Activated naive CD8-positive, alpha-beta T cell treated with anti-CD3 and anti-CD28 coated beads for 36 hours (primary cell): ENCODE data around the gene HHAT. TPM values are rescaled to one million over a fixed set of nuclear protein-coding genes. Genes with fewer than 3 reads are reported as not detected.
"Not testable (repeated sequence)": the region's sequence is repeated elsewhere in the genome, so short reads cannot be mapped to it uniquely, and the experiment has no call there.

Experiments used
- DNase-seq: peaks from one replicate; pipeline ENCODE4 v3.0.0; 2021
- H3K27ac Mint-ChIP-seq: one replicate; pipeline ENCODE4 v1.8.0; 2022; ENCODE audit warnings: mild to moderate bottlenecking, moderate library complexity, mixed read lengths
- H3K27me3 Mint-ChIP-seq: one replicate; pipeline ENCODE4 v1.8.0; 2022; ENCODE audit warnings: mild to moderate bottlenecking, mixed read lengths
- H3K36me3 Mint-ChIP-seq: one replicate; pipeline ENCODE4 v1.8.0; 2021; ENCODE audit warnings: mild to moderate bottlenecking, mixed read lengths
- H3K4me1 Mint-ChIP-seq: one replicate; pipeline ENCODE4 v1.8.0; 2021; ENCODE audit warnings: mixed read lengths
- H3K4me3 Mint-ChIP-seq: one replicate; pipeline ENCODE4 v1.8.0; 2022; ENCODE audit warnings: mild to moderate bottlenecking, moderate library complexity, mixed read lengths
- H3K9me3 Mint-ChIP-seq: one replicate; pipeline ENCODE4 v1.8.0; 2022; ENCODE audit warnings: mixed read lengths
- total RNA-seq, 2 experiments: library from RNA; stranded (reverse); gene quantifications; one replicate each; pipeline ENCODE4 v1.2.3, GENCODE V29; 2021

The HHAT gene
- total RNA-seq, 2 experiments from 2014 or later, result 1.3 to 2.3 TPM

DNA sequence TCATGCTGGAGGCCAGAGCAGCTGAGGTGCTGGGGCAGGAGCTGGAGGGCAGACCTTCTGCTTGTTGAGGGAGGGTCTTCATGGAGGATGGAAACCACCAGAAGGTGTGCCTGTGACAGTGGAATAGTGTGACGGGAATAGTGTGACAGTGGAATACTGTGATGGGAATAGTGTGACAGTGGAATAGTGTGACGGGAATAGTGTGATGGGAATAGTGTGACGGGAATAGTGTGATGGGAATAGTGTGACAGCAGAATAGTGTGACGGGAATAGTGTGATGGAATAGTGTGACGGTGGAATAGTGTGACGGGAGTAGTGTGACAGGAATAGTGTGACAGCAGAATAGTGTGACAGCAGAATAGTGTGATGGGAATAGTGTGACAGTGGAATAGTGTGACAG lies 325.1 kb downstream of the HHAT start:
- no peak for DNase-seq
- peaks cover 2% of the 10 kb centered on the region for H3K9me3 Mint-ChIP-seq
- H3K4me1 Mint-ChIP-seq, result no peaks in the 10 kb centered on the region
- no peak overlapping the region for H3K4me3 Mint-ChIP-seq
- H3K36me3 Mint-ChIP-seq, result no peaks in the 10 kb centered on the region
- no peaks in the 10 kb centered on the region for H3K27me3 Mint-ChIP-seq
- no peak overlapping the region for H3K27ac Mint-ChIP-seq

- no peaks in the 10 kb centered on the region for H3K36me3 Mint-ChIP-seq
Observed at GRCh38 chr1:210654176-210654981, 325.7 kb downstream of the HHAT start.

DNA sequence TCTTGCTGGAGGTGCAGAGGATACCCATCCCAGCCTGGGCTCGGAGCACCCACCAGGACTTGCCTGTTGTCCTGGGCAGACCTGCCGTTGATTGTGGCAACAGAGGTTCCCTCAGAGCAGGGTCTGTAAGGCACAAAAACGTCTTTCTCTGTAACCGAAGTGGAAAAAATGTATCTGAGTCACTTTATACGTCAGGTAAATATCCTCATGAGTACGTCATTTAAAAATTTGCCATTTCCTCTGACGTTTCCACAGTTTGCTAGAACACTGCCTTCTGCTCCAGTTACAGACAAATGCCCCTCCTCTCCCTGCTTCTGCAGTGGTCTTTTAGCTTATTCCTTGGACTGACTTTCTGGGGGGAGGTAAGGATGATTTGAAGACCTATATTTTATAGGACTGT lies 326.8 kb downstream of the HHAT start:
- Mint-ChIP-seq H3K4me1 (no peaks in the 10 kb centered on the region), H3K9me3 (peaks cover 2% of the 10 kb centered on the region), H3K36me3 (no peaks in the 10 kb centered on the region), H3K27ac (no peak overlapping the region), H3K27me3 (no peaks in the 10 kb centered on the region), H3K4me3 (no peak overlapping the region)
- DNase-seq, result no peak

More at GRCh38 chr1:210654176-210654981, 325.7 kb downstream of the HHAT start:
- peak; percentile 21 for DNase-seq
- H3K27me3 Mint-ChIP-seq, result no peaks in the 10 kb centered on the region
- H3K27ac Mint-ChIP-seq, result no peak overlapping the region
- no peaks in the 10 kb centered on the region for H3K4me1 Mint-ChIP-seq
- H3K9me3 Mint-ChIP-seq, result peaks cover 2% of the 10 kb centered on the region
- H3K4me3 Mint-ChIP-seq, result no peak overlapping the region

DNA sequence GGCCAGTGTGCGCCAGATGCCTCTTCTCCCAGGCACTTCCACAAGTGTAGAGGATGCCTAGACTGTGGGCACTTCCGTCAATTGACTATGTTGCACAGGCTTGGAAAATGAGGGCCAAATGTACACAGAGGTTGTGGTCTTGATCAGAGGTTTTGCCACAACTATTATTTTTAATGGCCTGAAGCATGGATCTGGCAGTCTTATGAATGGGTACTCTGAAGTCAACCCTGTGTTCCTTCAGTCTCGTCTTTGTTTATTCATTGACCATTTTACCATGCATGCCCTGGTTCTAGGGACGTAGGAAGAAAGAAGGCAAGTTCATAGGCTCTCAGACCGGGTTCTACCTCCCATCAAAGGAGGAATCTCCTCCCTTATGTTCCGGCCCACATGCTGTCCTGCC lies 329.1 kb downstream of the HHAT start:
- Mint-ChIP-seq H3K36me3 (no peaks in the 10 kb centered on the region), H3K9me3 (peaks cover 4% of the 10 kb centered on the region), H3K4me3 (no peak overlapping the region), H3K4me1 (no peaks in the 10 kb centered on the region), H3K27me3 (no peaks in the 10 kb centered on the region), H3K27ac (no peak overlapping the region)
- DNase-seq, result no peak

DNA sequence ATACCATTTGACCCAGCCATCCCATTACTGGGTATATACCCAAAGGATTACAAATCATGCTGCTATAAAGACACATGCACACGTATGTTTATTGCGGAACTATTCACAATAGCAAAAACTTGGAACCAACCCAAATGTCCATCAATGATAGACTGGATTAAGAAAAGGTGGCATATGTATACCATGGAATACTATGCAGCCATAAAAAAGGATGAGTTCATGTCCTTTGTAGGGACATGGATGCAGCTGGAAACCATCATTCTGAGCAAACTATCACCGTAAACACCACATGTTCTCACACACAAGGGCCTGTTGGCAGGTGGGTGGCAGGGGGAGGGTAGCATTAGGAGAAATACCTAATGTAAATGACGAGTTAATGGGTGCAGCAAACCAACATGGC lies 332.8 kb downstream of the HHAT start:
- H3K9me3 Mint-ChIP-seq, H3K4me1 Mint-ChIP-seq, H3K4me3 Mint-ChIP-seq, H3K27me3 Mint-ChIP-seq, DNase-seq, H3K36me3 Mint-ChIP-seq, H3K27ac Mint-ChIP-seq: not testable (repeated sequence)

GRCh38 chr1:210662291-210663050 lies 333.8 kb downstream of the HHAT start:
- peaks cover 5% of the 10 kb centered on the region for H3K4me1 Mint-ChIP-seq
- no peak overlapping the region for H3K27ac Mint-ChIP-seq
- H3K36me3 Mint-ChIP-seq, result no peaks in the 10 kb centered on the region
- H3K27me3 Mint-ChIP-seq, result no peaks in the 10 kb centered on the region
- H3K4me3 Mint-ChIP-seq, result no peak overlapping the region
- H3K9me3 Mint-ChIP-seq, result peaks cover 2% of the 10 kb centered on the region
- DNase-seq, result no peak

DNA sequence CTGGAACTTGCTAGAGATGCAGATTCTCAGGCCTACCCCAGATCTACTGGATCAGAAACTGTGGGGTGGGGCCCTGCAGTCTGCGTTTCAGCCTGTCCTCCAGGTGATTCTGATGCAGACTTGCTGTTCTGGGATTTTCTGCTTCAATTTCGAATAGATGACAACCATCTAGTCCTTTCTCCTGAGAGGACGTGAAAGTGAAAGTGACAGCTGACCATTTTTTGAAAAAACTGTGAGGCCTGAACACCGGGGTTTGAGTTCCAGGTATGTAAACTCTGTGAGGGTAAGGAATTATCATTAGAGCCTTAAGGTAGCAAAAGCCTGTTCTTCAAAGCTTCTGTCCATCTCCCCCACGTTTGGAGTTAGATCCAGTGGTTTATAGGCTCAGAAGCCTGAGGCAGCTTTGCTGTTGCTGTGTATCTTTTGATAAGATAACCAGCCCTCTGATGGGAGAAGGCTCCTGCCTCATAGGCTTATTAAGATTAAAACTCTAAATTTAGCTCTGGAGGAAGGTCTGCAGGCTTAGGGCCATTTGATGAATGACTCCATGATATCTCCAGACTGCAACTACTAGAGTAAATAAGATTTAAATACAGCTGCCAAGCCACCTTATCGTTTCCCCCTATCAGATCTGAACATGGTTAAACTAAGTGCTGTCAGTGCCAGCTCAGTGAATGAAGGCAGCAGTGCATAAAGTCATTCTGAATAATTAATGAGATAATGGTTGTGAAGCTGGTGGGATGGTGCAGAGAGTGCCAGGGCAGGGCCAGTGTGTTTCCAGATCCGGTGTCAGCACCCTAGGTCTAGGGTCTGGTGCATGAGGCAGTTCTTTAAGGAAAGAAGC lies 335.2 kb downstream of the HHAT start:
- no peak overlapping the region for H3K4me3 Mint-ChIP-seq
- no peak for DNase-seq
- H3K27me3 Mint-ChIP-seq, result no peaks in the 10 kb centered on the region
- no peak overlapping the region for H3K27ac Mint-ChIP-seq
- H3K9me3 Mint-ChIP-seq, result peaks cover 4% of the 10 kb centered on the region
- H3K4me1 Mint-ChIP-seq, result peaks cover 5% of the 10 kb centered on the region
- H3K36me3 Mint-ChIP-seq, result no peaks in the 10 kb centered on the region

DNA sequence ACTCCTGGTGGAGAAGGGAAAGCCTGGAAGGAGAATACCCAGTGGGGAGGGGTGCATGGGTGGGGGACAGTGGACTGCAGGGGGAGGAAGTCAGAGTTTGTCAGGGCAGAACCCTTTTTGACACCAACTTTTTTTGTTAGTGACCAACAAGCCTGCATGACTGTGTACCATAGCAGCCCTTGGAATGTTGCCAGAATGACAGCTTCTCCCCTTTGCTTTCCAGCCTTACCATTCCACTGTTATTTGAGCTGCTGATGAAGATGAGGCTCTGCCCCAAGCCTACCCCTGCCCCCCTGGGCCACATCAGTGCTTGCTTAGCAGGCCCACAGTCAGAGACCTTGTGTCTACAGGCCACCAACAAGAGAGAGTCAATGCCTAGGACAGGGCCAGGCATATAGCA lies 341.2 kb downstream of the HHAT start:
- no peak overlapping the region for H3K27ac Mint-ChIP-seq
- no peak for DNase-seq
- peaks cover 2% of the 10 kb centered on the region for H3K9me3 Mint-ChIP-seq
- H3K4me3 Mint-ChIP-seq, result no peak overlapping the region
- no peaks in the 10 kb centered on the region for H3K27me3 Mint-ChIP-seq
- no peaks in the 10 kb centered on the region for H3K36me3 Mint-ChIP-seq
- H3K4me1 Mint-ChIP-seq, result no peaks in the 10 kb centered on the region

DNA sequence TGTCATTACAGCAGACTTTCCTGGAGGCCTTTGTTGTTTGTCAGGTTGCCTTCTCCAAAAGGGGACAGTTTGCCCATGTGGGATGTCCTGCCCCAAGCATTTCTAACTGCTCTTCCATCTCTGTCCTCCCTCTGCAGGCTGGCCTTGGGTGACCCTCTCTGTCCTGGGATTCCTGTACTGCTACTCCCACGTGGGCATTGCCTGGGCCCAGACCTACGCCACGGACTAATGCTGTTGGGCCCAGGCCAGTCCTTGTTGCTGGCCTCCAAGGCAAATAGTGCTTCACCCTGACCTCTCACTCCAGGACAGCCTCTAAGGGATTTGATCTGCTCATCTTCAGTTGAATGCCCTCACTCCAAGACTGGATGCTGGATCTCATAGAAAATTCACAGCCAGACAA lies 345.4 kb downstream of the HHAT start:
- Mint-ChIP-seq H3K27ac (no peak overlapping the region), H3K4me3 (no peak overlapping the region), H3K4me1 (no peaks in the 10 kb centered on the region), H3K27me3 (no peaks in the 10 kb centered on the region), H3K36me3 (no peaks in the 10 kb centered on the region), H3K9me3 (no peaks in the 10 kb centered on the region)
- DNase-seq, result no peak

DNA sequence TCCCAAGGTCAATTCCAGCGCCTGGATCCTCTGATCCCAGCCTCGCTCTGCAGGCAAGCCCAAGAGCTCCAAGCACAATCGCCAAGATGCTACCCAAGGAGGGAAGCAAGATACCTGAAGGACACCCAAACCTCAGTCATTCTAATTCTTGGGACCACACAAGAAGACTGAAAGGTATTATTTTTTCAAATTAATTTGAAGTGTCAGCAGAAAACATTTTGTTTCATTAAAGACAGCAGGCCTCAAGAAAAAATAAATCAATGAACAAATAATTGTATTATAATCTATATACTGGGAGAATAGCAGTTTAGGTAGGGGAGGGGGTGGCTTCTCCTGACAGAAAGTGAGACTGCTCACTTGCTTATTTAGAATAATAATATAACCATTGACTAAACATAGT lies 347.8 kb downstream of the HHAT start:
- Mint-ChIP-seq H3K9me3 (no peaks in the 10 kb centered on the region), H3K27ac (no peak overlapping the region), H3K4me3 (no peak overlapping the region), H3K36me3 (no peaks in the 10 kb centered on the region), H3K4me1 (no peaks in the 10 kb centered on the region), H3K27me3 (no peaks in the 10 kb centered on the region)
- no peak for DNase-seq

DNA sequence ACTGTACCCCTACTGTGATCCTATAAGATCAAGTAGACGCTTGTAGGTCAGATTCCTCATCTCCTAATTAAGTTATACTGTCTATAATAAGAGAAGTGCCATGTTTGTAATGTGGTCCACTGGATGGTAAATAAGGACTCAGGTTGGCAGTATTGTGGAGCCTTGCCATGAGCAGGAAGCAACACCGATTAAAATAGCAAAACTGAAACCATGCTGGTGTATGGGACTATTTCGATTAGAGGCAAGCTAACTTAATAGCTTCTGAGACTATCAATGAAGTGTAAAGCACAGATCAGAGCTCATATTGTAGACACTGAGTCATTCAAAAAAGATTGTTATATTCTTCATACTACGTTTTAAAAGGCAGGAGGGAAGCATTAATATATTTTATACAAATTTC lies 348.8 kb downstream of the HHAT start:
- Mint-ChIP-seq H3K9me3 (no peaks in the 10 kb centered on the region), H3K4me1 (no peaks in the 10 kb centered on the region), H3K4me3 (no peak overlapping the region), H3K27ac (no peak overlapping the region), H3K27me3 (no peaks in the 10 kb centered on the region), H3K36me3 (no peaks in the 10 kb centered on the region)
- no peak for DNase-seq

DNA sequence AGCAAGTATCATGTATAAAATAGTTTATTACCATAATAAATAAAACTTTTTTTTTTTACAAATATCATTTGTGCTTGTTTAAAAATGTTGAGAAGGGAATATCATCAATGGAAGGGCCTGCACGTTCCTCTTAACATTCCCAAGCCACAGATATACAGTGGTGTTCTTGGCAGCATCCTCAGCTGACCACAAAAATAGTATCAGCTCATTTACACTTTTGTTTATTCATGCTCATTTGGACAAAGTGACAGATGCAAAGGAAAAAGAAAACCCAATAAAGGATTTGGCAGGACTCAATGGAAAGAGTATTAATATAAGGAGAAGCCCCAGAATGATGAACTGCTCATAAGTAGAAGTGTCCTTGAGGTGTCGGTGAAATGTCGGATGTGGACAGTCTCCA lies 349.6 kb downstream of the HHAT start:
- no peak overlapping the region for H3K27ac Mint-ChIP-seq
- no peaks in the 10 kb centered on the region for H3K36me3 Mint-ChIP-seq
- H3K27me3 Mint-ChIP-seq, result no peaks in the 10 kb centered on the region
- no peaks in the 10 kb centered on the region for H3K9me3 Mint-ChIP-seq
- DNase-seq, result no peak
- H3K4me3 Mint-ChIP-seq, result no peak overlapping the region
- H3K4me1 Mint-ChIP-seq, result no peaks in the 10 kb centered on the region

DNA sequence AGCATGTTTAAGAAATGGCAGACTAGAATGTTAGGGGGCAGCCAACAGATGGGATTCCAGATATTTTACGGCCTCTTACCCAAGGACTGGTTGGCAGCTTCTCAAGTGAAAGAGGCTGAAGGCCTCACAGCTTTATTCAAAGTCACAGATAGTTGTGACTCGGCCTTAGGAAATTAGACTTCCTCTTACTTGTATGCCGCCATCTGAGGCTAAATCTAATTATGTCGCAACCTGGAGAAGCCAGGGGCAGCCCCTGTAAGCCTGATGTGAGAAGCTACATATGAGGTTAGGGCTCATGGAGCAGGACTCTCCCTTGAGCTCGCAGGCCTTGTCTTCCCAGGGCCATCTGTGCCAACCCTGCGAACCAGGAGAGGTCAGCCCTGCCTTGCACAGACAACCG lies 352.5 kb downstream of the HHAT start:
- Mint-ChIP-seq H3K27ac (no peak overlapping the region), H3K27me3 (no peaks in the 10 kb centered on the region), H3K9me3 (no peaks in the 10 kb centered on the region), H3K4me3 (no peak overlapping the region), H3K36me3 (no peaks in the 10 kb centered on the region), H3K4me1 (no peaks in the 10 kb centered on the region)
- no peak for DNase-seq

GRCh38 chr1:210683403-210684047 lies 354.8 kb downstream of the HHAT start:
- H3K27ac Mint-ChIP-seq, result no peak overlapping the region
- no peaks in the 10 kb centered on the region for H3K9me3 Mint-ChIP-seq
- no peaks in the 10 kb centered on the region for H3K27me3 Mint-ChIP-seq
- H3K4me3 Mint-ChIP-seq, result no peak overlapping the region
- H3K4me1 Mint-ChIP-seq, result no peaks in the 10 kb centered on the region
- H3K36me3 Mint-ChIP-seq, result no peaks in the 10 kb centered on the region
- no peak for DNase-seq
